Calu3 (cell line): ENCODE data around the gene UFD1. TPM values are rescaled to one million over a fixed set of nuclear protein-coding genes. Genes with fewer than 3 reads are reported as not detected.

Source experiments
- BruUV-seq: library from RNA; stranded (reverse); fragments of 400-500 nt; replicated peaks from 2 replicates; lab custom pipeline; 2021; lab: Mats Ljungman, UMichigan
- CTCF ChIA-PET: fragments of 300-600 bp; sonication (Branson Sonifier 250); formaldehyde crosslinking; loops from one replicate; lab custom pipeline; 2022; ENCODE audit warnings: antibody characterized with exemption; lab: Charles Lee
- DNase-seq: peaks from one replicate; pipeline ENCODE4 v3.0.0; 2022
- H3K27ac Mint-ChIP-seq: one replicate; pipeline ENCODE4 v1.8.0; 2022; ENCODE audit warnings: mixed read lengths; ENCODE audit not compliant: unreplicated experiment
- H3K27me3 Mint-ChIP-seq: one replicate; pipeline ENCODE4 v1.8.0; 2022; ENCODE audit warnings: mixed read lengths; ENCODE audit not compliant: unreplicated experiment
- H3K36me3 Mint-ChIP-seq: one replicate; pipeline ENCODE4 v1.8.0; 2022; ENCODE audit warnings: mild to moderate bottlenecking, moderate library complexity, mixed read lengths; ENCODE audit not compliant: insufficient read depth, unreplicated experiment
- H3K4me1 Mint-ChIP-seq: one replicate; pipeline ENCODE4 v1.8.0; 2022; ENCODE audit warnings: mild to moderate bottlenecking, low read depth, mixed read lengths; ENCODE audit not compliant: unreplicated experiment
- H3K4me3 Mint-ChIP-seq: one replicate; pipeline ENCODE4 v1.8.0; 2022; ENCODE audit warnings: mild to moderate bottlenecking, low read depth, moderate library complexity, mixed read lengths; ENCODE audit not compliant: unreplicated experiment
- H3K9me3 Mint-ChIP-seq: one replicate; pipeline ENCODE4 v1.8.0; 2022; ENCODE audit warnings: low read depth, mixed read lengths; ENCODE audit not compliant: unreplicated experiment
- CTCF ChIP-seq: fragments of 200-600 bp; IDR thresholded peaks from one replicate; pipeline ENCODE4 v1.8.0; 2022; ENCODE audit warnings: antibody characterized with exemption; ENCODE audit not compliant: unreplicated experiment
- intact Hi-C: fragments of 100-400 bp; cut with micrococcal nuclease; formaldehyde crosslinking; loops from one replicate; pipeline ENCODE4 v1.10.0; 2022; ENCODE audit not compliant: unreplicated experiment
- total RNA-seq: library from RNA; stranded (reverse); gene quantifications from 2 replicates; pipeline ENCODE4 v1.2.3, GENCODE V29; 2022

Gene UFD1
- total RNA-seq, 1 experiment from 2014 or later = 95.7 TPM

DNA sequence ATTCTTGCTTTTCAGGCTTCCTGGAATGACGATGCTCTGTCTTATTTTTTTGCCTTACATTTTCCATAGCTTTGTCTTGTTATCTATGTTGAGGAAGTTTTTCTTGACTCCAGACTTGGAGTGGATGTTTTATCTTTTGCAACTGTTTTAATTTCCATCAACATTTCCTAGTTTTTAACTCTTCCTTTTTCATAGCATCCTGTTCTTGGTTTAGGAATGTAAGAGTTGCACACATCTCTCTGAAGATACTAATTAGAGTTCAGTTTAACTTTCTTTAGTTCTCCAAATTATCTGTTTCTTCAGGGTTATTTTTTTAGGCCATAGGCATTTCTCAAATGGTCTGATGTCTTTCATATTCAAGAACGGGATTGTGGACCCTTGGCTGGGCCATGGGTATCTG is 34.8 kb upstream of the UFD1 start:
- BruUV-seq = no TSS peak
- no peak overlapping the region for H3K27ac Mint-ChIP-seq

GRCh38 chr22:19510919-19511341 is 31.9 kb upstream of the UFD1 start:
- H3K4me3 Mint-ChIP-seq = no peak overlapping the region
- H3K27me3 Mint-ChIP-seq = no peaks in the 10 kb centered on the region
- no peaks in the 10 kb centered on the region for H3K4me1 Mint-ChIP-seq
- no peaks in the 10 kb centered on the region for H3K9me3 Mint-ChIP-seq
- no TSS peak for BruUV-seq
- CTCF ChIA-PET = no interaction called here
- H3K27ac Mint-ChIP-seq = no peak overlapping the region
- intact Hi-C loops = no loop called here
- TF ChIP-seq CTCF = no peak
- DNase-seq = no peak
- peaks cover 24% of the 10 kb centered on the region for H3K36me3 Mint-ChIP-seq

More for the DNA sequence above, 34.8 kb upstream of the UFD1 start:
- Mint-ChIP-seq H3K4me1 (no peaks in the 10 kb centered on the region), H3K36me3 (peaks cover 28% of the 10 kb centered on the region), H3K27me3 (no peaks in the 10 kb centered on the region), H3K4me3 (no peak overlapping the region), H3K9me3 (no peaks in the 10 kb centered on the region)
- no peak for TF ChIP-seq CTCF
- DNase-seq = no peak
- CTCF ChIA-PET = no interaction called here
- intact Hi-C loops = no loop called here

- Mint-ChIP-seq H3K36me3 (peaks cover 27% of the 10 kb centered on the region), H3K4me1 (no peaks in the 10 kb centered on the region), H3K4me3 (no peak overlapping the region), H3K27me3 (no peaks in the 10 kb centered on the region), H3K9me3 (no peaks in the 10 kb centered on the region), H3K27ac (no peak overlapping the region)
- no peak for DNase-seq
- CTCF ChIA-PET = no interaction called here
- no peak for TF ChIP-seq CTCF
- intact Hi-C loops = no loop called here
- BruUV-seq = no TSS peak
Observed at GRCh38 chr22:19509923-19510322, 30.9 kb upstream of the UFD1 start.

- no peak for DNase-seq
- no peaks in the 10 kb centered on the region for H3K27me3 Mint-ChIP-seq
- no peak for TF ChIP-seq CTCF
- no TSS peak for BruUV-seq
- H3K36me3 Mint-ChIP-seq = peaks cover 22% of the 10 kb centered on the region
- no peaks in the 10 kb centered on the region for H3K9me3 Mint-ChIP-seq
- intact Hi-C loops = no loop called here
- no peak overlapping the region for H3K4me3 Mint-ChIP-seq
- CTCF ChIA-PET = no interaction called here
- no peak overlapping the region for H3K27ac Mint-ChIP-seq
- no peaks in the 10 kb centered on the region for H3K4me1 Mint-ChIP-seq
Observed at GRCh38 chr22:19509191-19509590, 30.2 kb upstream of the UFD1 start.
